SW480 (cell line): ENCODE measurements around the gene MUC6.

ENCODE experiments used
- DNase-seq: peaks from one replicate; pipeline ENCODE4 v3.0.0-alpha.2; 2016; ENCODE audit warnings: low spot score

MUC6 gene

GRCh38 chr11:1008001-1008802, 28.3 kb downstream of the MUC6 start:
- DNase-seq, result no peak

- no peak for DNase-seq
Measured at GRCh38 chr11:1007279-1007678, 29.2 kb downstream of the MUC6 start.

- DNase-seq, result no peak
Measured at GRCh38 chr11:1006762-1007161, 29.8 kb downstream of the MUC6 start.

- no peak for DNase-seq
Measured at GRCh38 chr11:1005928-1006327, 30.6 kb downstream of the MUC6 start.

GRCh38 chr11:1003159-1003558, 33.4 kb downstream of the MUC6 start:
- no peak for DNase-seq

DNA sequence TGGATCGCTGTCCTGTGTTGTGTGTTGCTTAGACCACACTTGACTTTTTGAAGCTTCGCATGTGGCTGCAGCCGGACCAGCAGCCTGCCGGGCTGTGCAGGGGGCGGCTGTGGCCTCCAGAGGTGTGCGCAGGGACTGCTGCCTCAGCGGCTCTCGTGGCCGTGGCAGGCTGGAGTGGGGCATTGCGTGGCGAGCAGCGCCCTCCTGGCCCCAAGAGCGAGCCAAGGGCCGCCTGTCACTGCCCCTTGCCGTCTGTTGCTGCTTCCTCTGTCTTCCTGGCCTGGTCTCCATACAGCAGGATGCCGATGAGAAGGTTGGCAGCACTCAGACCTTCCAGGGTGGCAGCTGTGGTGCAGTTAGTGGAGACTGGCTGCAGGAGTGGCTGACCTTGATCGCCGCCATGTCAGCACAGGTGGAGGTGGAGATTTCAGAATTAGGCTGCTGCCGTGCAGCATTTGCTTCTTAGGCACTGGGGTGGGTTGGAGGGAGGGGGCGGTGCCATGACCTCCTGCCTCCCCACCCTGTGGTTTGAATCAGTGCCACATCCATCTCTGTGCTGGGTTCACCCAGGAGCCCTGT, 34.0 kb downstream of the MUC6 start:
- no peak for DNase-seq

DNA sequence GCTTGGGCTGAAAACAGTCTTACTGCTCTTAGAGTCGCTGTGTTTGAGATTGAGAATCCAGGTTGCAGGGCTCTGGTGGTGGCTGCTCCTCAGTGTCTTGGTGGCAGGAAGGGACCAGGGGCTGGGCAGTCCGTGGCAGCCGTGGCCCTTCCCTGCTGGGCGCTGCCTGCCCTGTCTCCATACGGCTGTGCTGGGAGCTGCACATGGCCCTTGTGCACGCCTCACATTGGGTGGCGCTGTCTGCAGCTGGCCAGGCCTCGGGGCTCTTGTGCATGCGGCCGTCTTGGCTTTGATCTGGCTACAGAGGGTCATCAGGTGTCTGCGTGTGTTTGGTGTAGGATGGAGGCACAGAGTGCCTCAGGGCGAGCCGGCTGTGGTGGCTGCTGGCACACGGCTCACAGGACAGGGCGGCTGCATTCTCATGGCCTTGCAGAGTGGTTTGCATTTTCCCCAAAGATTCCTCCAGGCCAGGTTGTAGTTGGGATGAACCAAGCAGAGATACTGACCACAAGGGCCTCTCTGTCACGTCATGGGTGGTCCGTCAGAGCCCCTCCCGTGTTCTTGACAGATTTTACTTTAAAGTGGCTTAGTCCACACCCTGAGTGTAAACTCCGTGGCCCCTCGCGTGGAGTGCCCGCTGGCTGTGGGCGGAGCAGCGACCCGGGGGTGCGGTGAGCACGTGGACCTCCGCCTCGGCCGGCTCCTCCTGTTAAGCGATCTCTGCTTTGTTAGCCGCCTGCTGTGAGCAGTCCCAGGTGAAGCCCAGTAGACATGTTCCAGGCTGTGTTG, 34.7 kb downstream of the MUC6 start:
- DNase-seq, result no peak

- DNase-seq, result no peak
Measured at GRCh38 chr11:1000357-1001278, 35.9 kb downstream of the MUC6 start.

DNA sequence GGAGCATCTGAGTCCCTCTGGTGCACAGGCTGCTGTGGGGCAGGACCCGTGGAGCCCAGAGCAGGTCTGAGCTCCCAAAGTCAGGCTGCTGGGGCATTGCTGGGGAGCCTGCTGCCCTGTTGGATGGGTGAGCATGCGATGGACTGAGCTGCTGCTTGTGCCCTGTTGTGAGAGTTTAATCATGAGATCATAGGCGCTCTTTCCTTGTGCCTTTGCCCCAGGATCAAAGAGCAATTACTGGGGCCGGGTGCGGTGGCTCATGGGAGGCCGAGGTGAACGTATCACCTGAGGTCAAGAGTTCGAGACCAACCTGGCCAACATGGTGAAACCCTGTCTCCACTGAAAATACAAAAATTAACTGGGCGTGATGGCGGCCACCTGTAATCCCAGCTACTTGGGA, 37.5 kb downstream of the MUC6 start:
- DNase-seq, result no peak

DNA sequence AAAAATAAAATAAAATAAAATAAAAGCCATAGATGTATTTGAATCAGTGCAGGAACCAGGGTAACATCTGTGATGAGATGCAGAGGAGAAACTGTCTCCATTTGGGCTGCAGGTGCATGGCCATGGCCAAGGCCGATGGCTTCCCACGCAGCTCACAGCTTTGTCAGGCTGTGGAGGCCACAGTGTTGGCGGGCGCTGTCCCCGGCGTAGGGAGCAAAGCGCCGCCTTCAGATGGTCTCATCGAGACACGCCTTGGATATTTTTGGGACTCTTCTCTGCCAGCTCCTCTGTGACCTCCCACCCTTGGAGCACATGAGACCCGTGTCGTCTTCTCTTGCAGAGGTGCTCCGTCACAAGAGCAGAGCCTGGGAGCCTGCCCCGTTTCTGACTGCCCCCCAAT, 38.6 kb downstream of the MUC6 start:
- DNase-seq, result no peak

DNA sequence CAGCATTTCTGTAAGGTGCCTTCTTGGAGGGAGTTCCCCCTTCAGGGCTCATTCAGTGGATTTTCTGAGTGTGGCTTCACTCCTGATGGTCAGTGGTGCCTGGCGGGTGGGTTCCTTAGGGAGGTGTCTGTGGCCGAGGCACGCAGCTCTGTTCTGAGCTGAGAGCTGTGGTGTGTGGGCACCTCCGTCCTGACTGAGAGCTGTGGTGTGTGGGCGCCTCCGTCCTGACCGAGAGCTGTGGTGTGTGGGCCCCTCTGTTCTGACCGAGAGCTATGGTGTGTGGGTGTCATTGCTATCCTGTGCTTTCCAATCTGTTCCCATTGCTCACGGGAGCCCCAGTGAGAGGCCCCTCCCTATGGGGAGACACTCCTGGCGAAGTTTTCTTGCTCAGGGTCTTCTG, 39.8 kb downstream of the MUC6 start:
- no peak for DNase-seq

- DNase-seq, result no peak
Measured at GRCh38 chr11:995752-996420, 40.6 kb downstream of the MUC6 start.

DNA sequence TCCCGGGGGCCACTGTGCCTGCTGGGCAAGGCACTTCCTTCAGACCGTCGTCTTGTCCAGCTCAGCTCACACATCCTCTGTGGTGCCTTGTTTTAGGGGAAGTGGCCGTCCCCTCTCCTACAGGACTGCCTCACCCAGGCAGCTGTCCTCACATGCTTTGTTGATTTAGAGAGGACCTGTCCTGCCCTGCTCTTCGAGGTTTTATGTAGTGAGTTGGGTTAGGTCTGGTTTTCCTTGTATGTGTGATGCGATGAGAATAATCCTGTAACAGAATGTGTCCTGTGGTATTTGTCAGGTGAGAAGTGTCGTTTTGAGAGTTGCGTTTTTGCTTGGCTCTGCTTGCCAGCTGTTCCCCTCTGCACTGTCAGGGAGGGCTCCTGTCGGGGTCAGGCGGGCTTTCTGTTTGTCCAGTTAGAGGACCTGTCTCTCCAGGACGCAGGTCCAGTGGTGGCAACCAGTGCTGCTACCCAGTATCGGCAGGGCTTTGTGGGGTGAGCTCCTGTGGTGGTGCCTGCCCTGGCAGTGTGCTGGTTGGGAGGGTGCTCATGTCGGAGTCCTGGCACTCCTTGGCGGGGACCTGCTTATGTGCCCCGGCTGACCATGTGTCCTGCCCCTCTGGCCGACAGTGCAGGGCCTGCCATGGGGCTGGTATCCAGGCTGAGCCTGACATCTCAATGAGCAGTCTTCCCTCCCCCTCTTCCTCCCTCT, 41.3 kb downstream of the MUC6 start:
- DNase-seq, result peak; percentile 20

- DNase-seq, result no peak
Measured at GRCh38 chr11:993632-994167, 42.8 kb downstream of the MUC6 start.

DNA sequence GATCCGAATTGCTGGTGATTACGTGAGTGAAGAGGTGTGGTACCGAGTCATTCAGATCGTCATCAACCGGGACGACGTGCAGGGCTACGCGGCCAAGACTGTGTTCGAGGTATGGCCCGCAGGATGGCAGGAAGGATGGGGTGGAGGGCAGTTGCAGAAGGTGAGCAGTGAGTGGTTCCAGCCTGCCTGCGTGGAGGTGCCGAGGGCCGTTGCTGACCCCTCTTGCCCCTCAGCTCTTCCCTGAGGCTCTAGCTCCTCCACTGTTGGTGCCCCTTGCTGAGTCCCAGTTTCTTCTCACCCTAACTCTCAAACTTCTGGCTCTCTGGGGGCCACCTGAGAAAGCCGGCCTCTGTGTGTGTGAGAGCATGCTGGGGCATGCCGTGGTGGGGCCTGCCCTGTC, 43.9 kb downstream of the MUC6 start:
- DNase-seq, result no peak

GRCh38 chr11:991711-992307, 44.7 kb downstream of the MUC6 start:
- no peak for DNase-seq

DNA sequence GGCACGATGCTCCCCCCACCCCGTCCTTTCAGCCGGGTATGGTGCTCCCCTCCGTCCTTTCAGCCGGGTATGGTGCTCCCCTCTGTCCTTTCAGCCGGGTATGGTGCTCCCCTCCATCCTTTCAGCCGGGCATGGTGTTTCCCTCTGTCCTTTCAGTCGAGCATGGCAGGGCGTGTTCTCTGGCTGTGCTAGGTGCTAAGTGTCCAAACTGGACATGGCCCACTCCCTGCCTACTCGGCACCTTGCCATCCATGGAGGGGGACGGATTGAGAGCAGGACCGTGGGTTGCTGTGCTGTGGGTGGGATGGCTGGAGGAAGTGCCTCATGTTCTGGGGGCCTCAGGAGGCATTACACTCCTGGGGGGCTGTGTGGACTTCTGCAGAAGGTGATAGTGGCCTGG, 45.5 kb downstream of the MUC6 start:
- DNase-seq, result no peak

- no peak for DNase-seq
Measured at GRCh38 chr11:990101-990500, 46.4 kb downstream of the MUC6 start.

- no peak for DNase-seq
Measured at GRCh38 chr11:987671-988070, 48.8 kb downstream of the MUC6 start.

DNA sequence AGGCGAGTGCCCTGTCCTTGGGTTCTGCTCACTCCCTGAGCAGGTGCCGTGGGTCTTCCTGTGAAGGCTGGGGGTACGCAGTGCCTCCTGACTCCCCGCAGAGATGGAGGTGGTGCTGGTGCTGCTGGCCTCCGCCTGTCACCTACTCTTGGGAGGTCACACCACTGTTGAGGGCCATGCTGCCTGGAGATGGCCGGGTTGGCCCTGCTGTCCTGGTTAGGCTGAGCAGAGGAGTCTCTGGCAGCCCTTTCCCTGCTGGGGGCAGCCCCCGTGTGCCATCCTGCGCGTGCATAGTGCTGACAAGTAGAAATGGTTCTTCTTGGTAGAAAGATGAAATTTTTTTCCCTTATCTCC, 49.6 kb downstream of the MUC6 start:
- DNase-seq, result no peak
